CD4-positive, CD25-positive, alpha-beta regulatory T cell (primary cell): Measurements from ENCODE around the gene MICAL2. TPM values are rescaled to one million over a fixed set of nuclear protein-coding genes. Genes with fewer than 3 reads are reported as not detected.
A peak's percentile ranks its signal among the peaks of the same experiment; 100 is the strongest.

ENCODE experiments used
- ATAC-seq, 2 donors: fragments of 150-1000 bp; cut with Tn5 transposase; one replicate each; pipeline ENCODE4 v1.10.0; 2021; ENCODE audit warnings: low read depth in 2 of 2, moderate number of reproducible peaks in 2 of 2, moderate library complexity in 1 of 2
- DNase-seq, 3 donors: peaks; one replicate each; pipeline versions ENCODE4 v3.0.0 to v3.0.0-alpha.2; 2012 to 2022; ENCODE audit warnings: mixed read lengths in 1 of 3
- H3K27ac ChIP-seq: one replicate; pipeline ENCODE4 v1.7.0; 2013; ENCODE audit warnings: mild to moderate bottlenecking, low read length; ENCODE audit not compliant: insufficient read depth, poor library complexity, severe bottlenecking
- H3K27me3 ChIP-seq: one replicate; pipeline ENCODE4 v1.7.0; 2013; ENCODE audit warnings: low read length; ENCODE audit not compliant: control insufficient read depth, insufficient read depth
- H3K36me3 ChIP-seq: one replicate; pipeline ENCODE4 v1.7.0; 2013; ENCODE audit warnings: mild to moderate bottlenecking, low read length, moderate library complexity; ENCODE audit not compliant: control insufficient read depth, insufficient read depth
- H3K4me1 ChIP-seq: 2 replicates; pipeline ENCODE4 v1.7.0; 2013; ENCODE audit warnings: mild to moderate bottlenecking, low read length; ENCODE audit not compliant: insufficient read depth, control insufficient read depth, poor library complexity, severe bottlenecking
- H3K4me3 ChIP-seq: one replicate; pipeline ENCODE4 v1.7.0; 2013; ENCODE audit warnings: low read depth, mild to moderate bottlenecking, low read length, moderate library complexity
- H3K9me3 ChIP-seq, 2 experiments: 1 replicate in 1 of 2; 2 replicates in 1 of 2; pipeline ENCODE4 v1.7.0; 2013; ENCODE audit warnings: low read length in 2 of 2, mild to moderate bottlenecking in 1 of 2, moderate library complexity in 1 of 2; ENCODE audit not compliant: control insufficient read depth in 2 of 2
- H3K27ac Mint-ChIP-seq, 3 donors: one replicate each; pipeline ENCODE4 v1.8.0; 2020 to 2022; ENCODE audit warnings: mild to moderate bottlenecking in 3 of 3, mixed read lengths in 3 of 3, moderate library complexity in 2 of 3
- H3K27me3 Mint-ChIP-seq: one replicate; pipeline ENCODE4 v1.8.0; 2022; ENCODE audit warnings: mild to moderate bottlenecking, mixed read lengths
- H3K36me3 Mint-ChIP-seq: one replicate; pipeline ENCODE4 v1.8.0; 2020; ENCODE audit warnings: mixed read lengths
- H3K4me1 Mint-ChIP-seq, 4 donors: one replicate each; pipeline ENCODE4 v1.8.0; 2020 to 2022; ENCODE audit warnings: mixed read lengths in 4 of 4, mild to moderate bottlenecking in 1 of 4
- H3K4me3 Mint-ChIP-seq, 4 donors: one replicate each; pipeline ENCODE4 v1.8.0; 2020 to 2022; ENCODE audit warnings: mild to moderate bottlenecking in 4 of 4, mixed read lengths in 4 of 4, moderate library complexity in 3 of 4
- H3K9me3 Mint-ChIP-seq, 7 donors: one replicate each; pipeline ENCODE4 v1.8.0; 2020 to 2022; ENCODE audit warnings: mixed read lengths in 7 of 7, mild to moderate bottlenecking in 3 of 7, moderate library complexity in 2 of 7
- polyA plus RNA-seq, 4 donors: library from polyadenylated mRNA; unstranded; fragments of 300-500 nt; fragmentation: Illumina TruSeq; gene quantifications; one replicate each; pipeline ENCODE4 v1.2.3, GENCODE V29; 2021
- total RNA-seq: library from RNA; stranded (reverse); gene quantifications from one replicate; pipeline ENCODE4 v1.2.3, GENCODE V29; 2022

Gene MICAL2
- total and polyA plus RNA-seq, 5 donors from 2014 or later: 15.9 to 67.5 (median 24.4) TPM

GRCh38 chr11:12288212-12288930 is 178.0 kb downstream of the MICAL2 start:
- H3K4me1 ChIP-seq: no peaks in the 10 kb centered on the region
- H3K36me3 ChIP-seq: no peaks in the 10 kb centered on the region
- no peak overlapping the region for H3K4me3 ChIP-seq
- Mint-ChIP-seq H3K27me3 (no peaks in the 10 kb centered on the region), H3K4me3 (no peak overlapping the region), H3K27ac (no peak overlapping the region), H3K4me1 (peaks cover 0 to 17% (median 5%) of the 10 kb centered on the region in 4 donors), H3K9me3 (no peaks in the 10 kb centered on the region), H3K36me3 (no peaks in the 10 kb centered on the region)
- H3K9me3 ChIP-seq: no peaks in the 10 kb centered on the region
- ATAC-seq (no peak), DNase-seq (peak in 2 of 3 donors; percentile 17 to 49)
- H3K27me3 ChIP-seq: no peaks in the 10 kb centered on the region
- H3K27ac ChIP-seq: no peak overlapping the region

GRCh38 chr11:12288931-12289666 is 178.7 kb downstream of the MICAL2 start:
- Histone ChIP-seq H3K4me3 (no peak overlapping the region), H3K27ac (no peak overlapping the region), H3K27me3 (no peaks in the 10 kb centered on the region), H3K4me1 (no peaks in the 10 kb centered on the region), H3K9me3 (no peaks in the 10 kb centered on the region), H3K36me3 (no peaks in the 10 kb centered on the region)
- Mint-ChIP-seq H3K4me1 (peaks cover 0 to 17% (median 5%) of the 10 kb centered on the region in 4 donors), H3K27me3 (no peaks in the 10 kb centered on the region), H3K36me3 (peaks cover 3% of the 10 kb centered on the region), H3K9me3 (no peaks in the 10 kb centered on the region), H3K27ac (no peak overlapping the region), H3K4me3 (no peak overlapping the region)
- no peak for DNase-seq
- no peak for ATAC-seq

GRCh38 chr11:12289667-12290476 is 179.5 kb downstream of the MICAL2 start:
- Histone ChIP-seq H3K9me3 (no peaks in the 10 kb centered on the region), H3K4me1 (no peaks in the 10 kb centered on the region), H3K27me3 (no peaks in the 10 kb centered on the region), H3K36me3 (no peaks in the 10 kb centered on the region), H3K4me3 (no peak overlapping the region), H3K27ac (no peak overlapping the region)
- Mint-ChIP-seq H3K36me3 (peaks cover 3% of the 10 kb centered on the region), H3K9me3 (no peaks in the 10 kb centered on the region), H3K27ac (no peak overlapping the region), H3K4me3 (no peak overlapping the region), H3K4me1 (peaks cover 0 to 17% (median 5%) of the 10 kb centered on the region in 4 donors), H3K27me3 (no peaks in the 10 kb centered on the region)
- ATAC-seq (no peak), DNase-seq (no peak)

- ATAC-seq: no peak
- peaks cover 3% of the 10 kb centered on the region for H3K36me3 Mint-ChIP-seq
- no peak overlapping the region for H3K27ac Mint-ChIP-seq
These were observed 180.1 kb downstream of the MICAL2 start for GRCh38 chr11:12290477-12290922.

GRCh38 chr11:12291313-12291712 is 180.9 kb downstream of the MICAL2 start:
- no peaks in the 10 kb centered on the region for H3K9me3 Mint-ChIP-seq

More at GRCh38 chr11:12290477-12290922, 180.1 kb downstream of the MICAL2 start:
- no peaks in the 10 kb centered on the region for H3K4me1 ChIP-seq
- Mint-ChIP-seq H3K4me1 (peaks cover 0 to 17% (median 5%) of the 10 kb centered on the region in 4 donors), H3K9me3 (no peaks in the 10 kb centered on the region), H3K4me3 (no peak overlapping the region), H3K27me3 (no peaks in the 10 kb centered on the region)
- H3K27me3 ChIP-seq: no peaks in the 10 kb centered on the region
- no peak for DNase-seq
- no peaks in the 10 kb centered on the region for H3K9me3 ChIP-seq
- H3K27ac ChIP-seq: no peak overlapping the region
- H3K36me3 ChIP-seq: no peaks in the 10 kb centered on the region
- no peak overlapping the region for H3K4me3 ChIP-seq

GRCh38 chr11:12291766-12292165 is 181.4 kb downstream of the MICAL2 start:
- H3K27ac ChIP-seq: no peak overlapping the region
- Mint-ChIP-seq H3K9me3 (no peaks in the 10 kb centered on the region), H3K27me3 (no peaks in the 10 kb centered on the region), H3K4me3 (no peak overlapping the region), H3K27ac (no peak overlapping the region), H3K36me3 (peaks cover 3% of the 10 kb centered on the region), H3K4me1 (peaks cover 0 to 17% (median 5%) of the 10 kb centered on the region in 4 donors)
- no peaks in the 10 kb centered on the region for H3K4me1 ChIP-seq
- no peaks in the 10 kb centered on the region for H3K36me3 ChIP-seq
- no peaks in the 10 kb centered on the region for H3K9me3 ChIP-seq
- DNase-seq (no peak), ATAC-seq (no peak)
- no peak overlapping the region for H3K4me3 ChIP-seq
- H3K27me3 ChIP-seq: no peaks in the 10 kb centered on the region

More at GRCh38 chr11:12291313-12291712, 180.9 kb downstream of the MICAL2 start:
- H3K27me3 ChIP-seq: no peaks in the 10 kb centered on the region
- H3K27me3 Mint-ChIP-seq: no peaks in the 10 kb centered on the region
- no peak overlapping the region for H3K27ac Mint-ChIP-seq
- no peaks in the 10 kb centered on the region for H3K9me3 ChIP-seq
- ATAC-seq: peak in 1 of 2 donors; percentile 20
- H3K4me1 Mint-ChIP-seq: peaks cover 0 to 17% (median 5%) of the 10 kb centered on the region in 4 donors
- no peak for DNase-seq
- H3K36me3 Mint-ChIP-seq: peaks cover 3% of the 10 kb centered on the region
- no peak overlapping the region for H3K27ac ChIP-seq
- no peak overlapping the region for H3K4me3 ChIP-seq
- H3K4me1 ChIP-seq: no peaks in the 10 kb centered on the region
- H3K36me3 ChIP-seq: no peaks in the 10 kb centered on the region
- no peak overlapping the region for H3K4me3 Mint-ChIP-seq

- Mint-ChIP-seq H3K4me3 (no peak overlapping the region), H3K27ac (no peak overlapping the region), H3K36me3 (peaks cover 6% of the 10 kb centered on the region), H3K27me3 (no peaks in the 10 kb centered on the region), H3K4me1 (peaks cover 0 to 17% (median 5%) of the 10 kb centered on the region in 4 donors), H3K9me3 (peaks cover 0 to 1% (median 0%) of the 10 kb centered on the region in 7 donors)
- Histone ChIP-seq H3K36me3 (no peaks in the 10 kb centered on the region), H3K27me3 (no peaks in the 10 kb centered on the region), H3K27ac (no peak overlapping the region), H3K9me3 (no peaks in the 10 kb centered on the region), H3K4me1 (no peaks in the 10 kb centered on the region), H3K4me3 (no peak overlapping the region)
- ATAC-seq: no peak
- DNase-seq: no peak
These were observed 182.4 kb downstream of the MICAL2 start for GRCh38 chr11:12292766-12293165.
